ENCODE results near the gene HDAC2.

Gene HDAC2

GRCh38 chr6:113907102-113907815 is 63.7 kb downstream of the HDAC2 start:
- no peak for DNase-seq

- DNase-seq, result no peak
Measured at GRCh38 chr6:113903666-113904330, 67.2 kb downstream of the HDAC2 start.

- DNase-seq, result no peak
Measured at GRCh38 chr6:113901482-113901881, 69.5 kb downstream of the HDAC2 start.

- no peak for DNase-seq
Measured at GRCh38 chr6:113894712-113895674, 76.0 kb downstream of the HDAC2 start.

GRCh38 chr6:113893866-113894265 is 77.1 kb downstream of the HDAC2 start:
- DNase-seq, result no peak

GRCh38 chr6:113893451-113893850 is 77.5 kb downstream of the HDAC2 start:
- DNase-seq, result no peak

- DNase-seq, result no peak
Measured at GRCh38 chr6:113888956-113889630, 81.9 kb downstream of the HDAC2 start.

GRCh38 chr6:113888493-113888892 is 82.5 kb downstream of the HDAC2 start:
- no peak for DNase-seq

GRCh38 chr6:113886512-113886911 is 84.4 kb downstream of the HDAC2 start:
- no peak for DNase-seq

- no peak for DNase-seq
Measured at GRCh38 chr6:113884011-113884410, 86.9 kb downstream of the HDAC2 start.
